HG03139 (cell line): ENCODE measurements around the gene SH3BGRL3.
"Not testable (repeated sequence)": the region's sequence is repeated elsewhere in the genome, so short reads cannot be mapped to it uniquely, and the experiment has no call there.

ENCODE experiments used
- ATAC-seq: cut with Tn5 transposase; IDR thresholded peaks from one replicate; pipeline ENCODE4 v1.9.1; 2021; ENCODE audit not compliant: unreplicated experiment

Gene SH3BGRL3

GRCh38 chr1:26290122-26290881, 10.4 kb downstream of the SH3BGRL3 start:
- ATAC-seq, result no peak

GRCh38 chr1:26290882-26291261, 11.0 kb downstream of the SH3BGRL3 start:
- ATAC-seq, result no peak

GRCh38 chr1:26291433-26291832, 11.5 kb downstream of the SH3BGRL3 start:
- no peak for ATAC-seq

DNA sequence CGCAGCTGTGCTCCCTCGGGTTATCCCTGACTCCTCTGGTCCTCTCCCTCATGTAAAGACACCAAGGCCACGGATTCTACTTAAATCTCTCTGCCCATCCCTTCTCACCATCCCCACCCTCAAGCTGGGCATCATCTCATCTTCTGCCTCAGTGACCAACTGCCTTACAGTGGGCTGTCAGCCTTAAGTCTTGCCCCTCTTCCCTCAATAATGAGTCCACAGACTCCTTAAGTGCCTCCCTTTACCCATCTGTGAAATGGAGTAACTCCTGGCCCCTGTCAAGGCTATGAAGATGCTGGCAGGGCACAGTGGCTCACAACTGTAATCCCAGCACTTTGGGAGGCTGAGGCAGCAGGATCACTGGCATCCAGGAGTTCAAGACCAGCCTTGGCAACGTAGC, 12.1 kb downstream of the SH3BGRL3 start:
- ATAC-seq, result no peak

DNA sequence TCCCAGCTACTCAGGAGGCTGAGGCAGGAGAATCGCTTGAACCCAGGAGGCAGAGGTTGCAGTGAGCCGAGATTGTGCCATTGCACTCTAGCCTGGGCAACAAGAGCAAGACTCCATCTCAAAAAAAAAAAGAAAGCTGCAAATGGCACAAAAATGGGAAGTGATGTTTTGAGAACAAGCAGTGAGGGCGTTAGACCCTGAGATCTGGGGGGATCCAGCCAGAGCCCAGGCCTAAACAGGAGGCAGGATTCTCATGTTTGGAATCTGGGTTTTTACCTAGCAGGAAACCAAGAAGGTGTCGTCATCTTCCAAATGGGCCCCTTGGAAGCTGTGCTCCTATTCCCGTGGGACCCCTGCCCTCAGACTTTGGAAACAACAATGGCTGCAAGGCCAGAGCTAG, 12.8 kb downstream of the SH3BGRL3 start:
- ATAC-seq, result not testable (repeated sequence)

GRCh38 chr1:26293911-26294463, 14.1 kb downstream of the SH3BGRL3 start:
- ATAC-seq, result no peak

DNA sequence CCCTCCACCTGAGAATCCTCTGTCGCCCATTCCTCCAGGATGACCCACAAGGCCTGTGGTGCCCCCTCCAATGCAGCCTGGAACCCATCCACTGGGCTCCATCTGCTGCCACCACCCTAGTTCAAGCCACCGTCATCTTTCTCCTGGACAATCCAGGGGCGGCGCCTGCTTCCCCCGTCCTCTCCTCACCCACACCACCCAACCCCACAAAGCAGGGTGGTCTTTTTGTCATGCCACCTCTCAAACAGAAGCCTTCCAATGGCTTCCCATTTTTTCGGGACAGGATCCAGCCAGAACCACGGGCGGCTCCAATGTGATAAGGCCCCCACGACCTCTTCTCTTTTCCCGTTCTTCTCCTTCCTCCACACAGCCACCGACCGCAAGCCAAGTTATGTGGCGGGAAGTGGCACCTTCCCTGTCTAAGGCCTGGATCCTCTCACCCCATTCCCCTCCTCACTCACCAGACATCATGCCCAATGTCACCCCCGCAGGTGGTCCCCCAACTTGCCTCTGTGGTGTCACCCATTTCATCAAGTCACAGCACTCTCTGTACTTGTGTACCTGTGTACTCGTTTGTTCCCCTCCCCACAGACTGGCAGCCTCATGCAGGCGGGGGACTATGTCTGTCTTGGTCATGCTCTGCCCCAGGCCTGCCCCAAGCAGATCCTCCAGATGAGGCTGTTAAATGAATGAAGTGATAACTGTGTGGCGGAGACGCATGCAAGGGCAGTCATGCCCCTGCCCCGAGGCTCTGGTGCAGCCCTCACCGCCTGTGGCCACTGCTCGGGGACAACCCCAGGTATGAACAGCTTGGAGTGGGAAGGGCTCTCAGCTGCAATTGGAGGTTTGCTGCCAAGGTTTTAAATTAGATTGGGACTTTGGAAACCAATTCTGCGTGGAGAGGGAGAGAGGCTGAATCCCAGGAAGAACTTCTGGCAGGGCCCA, 15.6 kb downstream of the SH3BGRL3 start:
- no peak for ATAC-seq

DNA sequence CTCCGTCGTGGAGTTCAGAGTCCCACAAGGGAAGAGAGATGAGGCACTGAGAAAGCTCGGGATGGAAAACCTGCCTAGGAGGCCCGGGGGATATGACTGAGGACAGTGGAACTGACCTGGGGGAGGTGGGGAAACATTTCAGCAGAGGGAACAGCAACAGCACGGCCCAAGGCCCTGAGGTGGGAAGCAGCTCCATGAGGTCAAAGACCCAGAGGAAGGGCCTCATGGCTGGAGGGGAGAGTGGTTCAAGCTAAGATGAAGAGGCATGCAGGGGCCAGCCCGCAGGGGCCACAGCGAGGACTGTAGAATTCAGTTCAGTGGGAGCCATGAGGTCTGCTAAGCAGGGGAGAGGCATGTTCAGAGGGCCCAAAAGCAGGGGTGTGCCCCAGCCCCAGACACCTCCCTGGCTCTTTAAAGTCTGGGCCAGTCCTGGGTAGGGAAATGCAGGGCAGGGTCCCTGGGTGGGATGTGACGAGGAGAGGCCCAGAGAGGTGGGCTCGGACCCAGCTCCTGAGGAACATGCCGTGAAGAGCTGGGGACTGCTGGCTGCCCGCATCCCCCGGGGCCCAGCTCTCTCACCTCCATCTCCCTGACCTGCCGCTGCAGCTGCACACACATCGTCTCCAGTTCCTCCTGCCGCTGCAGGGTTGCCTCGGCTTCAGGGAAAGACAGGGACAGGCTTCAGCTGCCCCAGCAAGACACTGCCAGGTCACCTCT, 16.6 kb downstream of the SH3BGRL3 start:
- no peak for ATAC-seq

GRCh38 chr1:26297057-26297790, 17.3 kb downstream of the SH3BGRL3 start:
- ATAC-seq, result no peak

DNA sequence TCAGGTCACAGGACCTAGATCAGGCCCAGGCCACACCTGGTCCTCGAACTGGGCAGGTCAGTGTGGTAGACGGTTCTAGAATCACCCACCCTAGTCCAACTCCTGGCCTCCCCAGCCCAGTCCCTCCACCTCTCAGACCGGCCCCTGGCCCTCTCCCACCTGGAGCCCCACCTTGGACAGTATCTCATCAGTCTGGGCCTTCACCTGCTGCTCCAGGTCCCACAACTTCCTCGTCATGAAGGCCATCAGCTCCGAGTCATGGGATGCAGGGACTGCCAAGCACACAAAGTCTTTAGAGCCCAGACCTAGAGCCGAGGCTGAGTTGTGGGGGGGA, 17.9 kb downstream of the SH3BGRL3 start:
- no peak for ATAC-seq

DNA sequence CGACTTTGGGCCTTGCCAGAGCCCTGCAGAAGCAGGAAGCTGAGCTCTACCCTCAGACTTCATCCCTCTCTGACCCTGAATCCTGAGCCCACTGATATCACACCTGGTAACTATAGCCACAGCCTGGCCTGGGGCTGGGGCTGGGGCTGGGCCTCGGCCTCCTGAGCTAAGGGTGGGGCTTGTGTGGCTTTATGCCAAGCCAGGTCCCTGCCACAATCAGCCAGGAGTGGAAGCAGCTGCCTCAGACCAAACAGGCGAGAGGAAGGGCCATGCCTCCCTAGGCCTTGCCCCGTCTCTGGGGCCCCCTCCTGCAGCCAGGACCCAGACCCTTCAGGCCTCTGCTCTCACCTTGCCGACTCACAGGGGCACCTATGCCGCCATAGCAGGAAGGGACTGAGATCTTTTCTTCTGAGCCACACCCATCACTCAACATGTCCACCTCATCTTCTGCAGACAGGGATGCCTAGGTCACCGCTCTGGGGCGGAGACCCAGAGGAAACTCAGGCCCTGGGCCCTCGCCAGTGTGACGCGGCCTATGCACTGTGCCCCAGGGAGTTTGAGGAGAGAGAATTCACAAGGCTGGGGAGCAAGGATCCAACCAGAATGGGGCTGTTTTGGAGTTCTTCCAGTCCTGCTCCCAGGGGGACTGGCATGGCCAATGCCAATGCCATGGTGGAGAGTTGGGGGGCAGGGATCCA, 20.8 kb downstream of the SH3BGRL3 start:
- ATAC-seq, result no peak

DNA sequence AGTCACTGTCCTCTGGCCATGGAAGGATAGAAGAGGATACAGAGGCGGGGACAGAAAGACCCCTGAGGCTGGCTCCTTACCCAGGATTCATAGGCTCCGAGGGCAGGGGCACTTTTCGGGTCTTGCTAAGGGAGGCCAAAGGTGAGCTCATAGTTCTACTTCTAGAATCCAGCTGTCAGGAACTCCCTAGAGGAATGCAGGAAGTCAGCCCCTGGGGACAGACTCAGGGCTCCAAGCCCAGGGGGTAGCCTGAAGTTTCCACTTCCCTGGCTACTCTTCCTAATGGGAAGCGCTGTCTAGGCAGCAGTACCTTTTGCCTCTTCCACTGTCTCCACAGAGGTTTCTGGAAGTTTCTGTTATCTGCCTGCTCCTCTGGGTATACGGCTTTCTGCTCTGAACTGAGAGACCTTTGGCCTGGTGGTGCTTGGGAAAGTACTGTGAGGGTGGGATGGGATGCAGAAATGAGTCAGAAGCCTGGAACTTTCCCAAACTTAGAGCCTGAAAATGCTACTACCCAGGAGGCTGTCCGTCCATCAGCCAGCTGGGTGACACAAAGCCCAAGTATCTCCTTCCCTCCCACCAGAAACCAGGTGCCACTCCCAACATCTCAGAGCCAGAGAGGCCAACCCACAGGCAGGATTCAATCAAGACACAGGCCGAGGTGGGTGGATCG, 23.0 kb downstream of the SH3BGRL3 start:
- no peak for ATAC-seq

GRCh38 chr1:26305667-26306289, 25.9 kb downstream of the SH3BGRL3 start:
- ATAC-seq, result no peak

DNA sequence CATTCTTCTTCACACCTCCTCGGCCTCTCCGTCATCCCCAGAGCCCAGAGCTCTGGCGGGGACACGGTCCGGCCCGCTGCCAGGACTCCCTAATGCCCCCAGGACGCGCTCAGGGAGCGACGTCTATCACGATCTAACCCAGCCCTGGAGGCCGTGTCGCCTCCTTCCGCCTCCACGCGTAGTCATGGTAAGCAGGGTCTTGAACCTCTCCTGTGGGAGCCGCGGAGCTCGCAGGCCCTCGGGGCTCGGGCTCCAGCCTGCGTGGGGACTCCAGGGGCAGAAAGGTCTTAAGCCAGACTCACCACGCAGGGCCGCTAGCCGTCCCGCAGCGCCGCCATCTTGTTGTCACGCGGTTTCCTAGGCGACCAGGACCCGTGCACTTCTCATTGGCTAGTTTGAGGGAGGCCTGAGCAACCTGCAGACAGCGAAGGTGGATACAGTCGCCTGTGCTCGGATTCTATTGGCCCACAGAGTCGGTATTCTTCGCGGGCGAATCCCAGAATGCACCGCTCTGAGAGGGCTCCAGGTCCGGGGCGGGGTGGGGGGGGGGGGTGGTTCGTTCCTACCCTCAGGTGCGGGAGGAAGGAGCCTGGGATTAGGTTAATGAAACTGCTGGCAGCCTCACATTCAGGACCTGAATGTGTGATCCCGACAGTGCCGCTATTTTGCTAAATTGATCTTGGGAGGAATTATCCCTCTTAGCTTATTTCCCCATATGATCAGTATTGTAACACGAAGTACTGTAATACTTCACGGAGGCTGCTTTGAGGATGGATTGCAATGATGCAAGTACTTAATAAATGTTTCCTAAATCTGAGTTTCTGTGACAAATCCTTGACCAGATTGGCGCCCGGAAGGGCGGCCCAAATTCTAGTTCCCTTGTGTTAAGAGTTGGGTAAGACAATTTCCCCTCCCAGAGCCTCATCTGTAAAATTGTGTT, 26.7 kb downstream of the SH3BGRL3 start, which contains the start of gene UBXN11:
Gene UBXN11 (minus strand): TSS at position 347 of the 940 bp plus-strand sequence. CDS start 3,753 bp downstream, outside the sequence.
- peak; percentile 95 for ATAC-seq

GRCh38 chr1:26307363-26307781, 27.5 kb downstream of the SH3BGRL3 start:
- no peak for ATAC-seq

DNA sequence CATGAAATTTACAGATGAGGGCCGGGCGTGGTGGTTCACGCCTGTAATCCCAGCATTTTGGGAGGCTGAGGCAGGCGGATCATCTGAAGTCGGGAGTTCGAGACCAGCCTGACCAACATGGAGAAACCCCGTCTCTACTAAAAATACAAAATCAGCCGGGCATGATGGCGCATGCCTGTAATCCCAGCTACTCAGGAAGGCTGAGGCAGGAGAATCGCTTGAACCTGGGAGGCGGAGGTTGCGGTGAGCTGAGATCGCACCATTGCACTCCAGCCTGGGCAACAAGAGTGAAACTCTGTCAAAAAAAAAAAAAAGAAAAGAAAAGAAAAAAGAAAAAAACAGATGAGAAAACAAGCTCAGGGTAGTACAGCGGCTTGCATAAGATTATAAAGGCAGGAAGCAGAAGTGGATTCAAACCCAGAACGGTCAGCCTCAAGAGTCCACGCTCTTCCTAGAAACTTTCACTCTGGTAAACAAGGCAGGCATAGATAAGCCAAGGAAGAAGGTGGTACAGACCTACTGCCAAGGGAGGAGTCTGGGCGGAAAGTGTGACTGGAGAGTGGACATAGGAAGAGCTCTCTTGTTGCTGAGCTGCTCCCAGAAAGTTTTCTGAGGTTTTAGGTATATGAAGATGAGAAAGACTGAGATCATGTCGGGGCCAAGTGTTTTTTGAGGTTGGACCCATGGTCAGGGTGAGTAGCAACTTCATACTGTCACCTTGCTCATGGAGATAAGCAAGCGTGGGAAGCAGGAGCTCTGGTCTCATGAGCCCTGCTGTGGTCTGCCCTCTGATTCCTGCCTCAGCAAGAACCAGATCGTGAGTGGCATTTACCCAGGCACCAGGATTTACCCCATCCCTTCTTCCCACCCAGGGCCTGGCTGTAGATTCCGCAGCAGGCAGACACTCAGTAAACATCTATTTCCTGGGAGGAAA, 28.3 kb downstream of the SH3BGRL3 start:
- ATAC-seq, result not testable (repeated sequence)

DNA sequence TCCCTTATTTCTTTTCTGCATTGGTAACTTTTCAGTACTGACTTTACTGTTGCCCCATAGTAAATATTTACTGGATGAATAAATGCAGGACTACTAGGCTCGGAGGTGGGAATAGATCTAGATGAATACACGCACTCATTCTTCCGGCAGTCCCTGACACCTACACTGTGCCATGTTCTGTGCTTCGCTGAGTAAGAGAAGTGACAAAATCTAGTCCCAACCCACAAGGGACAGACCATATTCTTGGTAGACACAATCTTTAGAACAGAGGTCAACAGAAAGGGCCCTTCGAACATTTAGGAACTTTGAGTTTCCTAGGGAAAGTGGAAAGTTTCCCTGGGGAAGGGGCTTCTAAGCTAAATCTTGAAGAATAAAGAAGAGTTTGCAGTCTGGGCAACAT, 34.6 kb downstream of the SH3BGRL3 start:
- ATAC-seq, result no peak
